ENCODE data around the gene NELL1.
A peak's percentile ranks its signal among the peaks of the same experiment; 100 is the strongest.

NELL1 gene

DNA sequence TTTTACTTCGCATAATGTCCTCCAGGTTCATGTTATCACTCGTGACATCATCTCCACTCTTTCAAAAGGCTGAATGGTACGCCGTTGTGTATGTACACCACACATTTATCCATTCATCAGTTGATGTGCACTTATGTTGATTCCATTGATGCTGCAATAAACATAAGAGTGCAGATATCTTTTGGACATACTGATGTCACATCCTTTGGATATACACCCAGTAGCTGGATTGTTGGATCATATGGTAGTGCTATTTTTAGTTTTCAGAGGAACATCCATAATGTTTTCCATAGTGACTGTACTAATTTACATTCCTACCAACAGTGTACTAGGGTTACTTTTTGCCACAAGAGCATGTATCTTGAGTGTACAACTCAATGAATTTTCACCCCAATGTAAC, 25.0 kb upstream of the NELL1 start:
- TF ChIP-seq, protein P1, sequence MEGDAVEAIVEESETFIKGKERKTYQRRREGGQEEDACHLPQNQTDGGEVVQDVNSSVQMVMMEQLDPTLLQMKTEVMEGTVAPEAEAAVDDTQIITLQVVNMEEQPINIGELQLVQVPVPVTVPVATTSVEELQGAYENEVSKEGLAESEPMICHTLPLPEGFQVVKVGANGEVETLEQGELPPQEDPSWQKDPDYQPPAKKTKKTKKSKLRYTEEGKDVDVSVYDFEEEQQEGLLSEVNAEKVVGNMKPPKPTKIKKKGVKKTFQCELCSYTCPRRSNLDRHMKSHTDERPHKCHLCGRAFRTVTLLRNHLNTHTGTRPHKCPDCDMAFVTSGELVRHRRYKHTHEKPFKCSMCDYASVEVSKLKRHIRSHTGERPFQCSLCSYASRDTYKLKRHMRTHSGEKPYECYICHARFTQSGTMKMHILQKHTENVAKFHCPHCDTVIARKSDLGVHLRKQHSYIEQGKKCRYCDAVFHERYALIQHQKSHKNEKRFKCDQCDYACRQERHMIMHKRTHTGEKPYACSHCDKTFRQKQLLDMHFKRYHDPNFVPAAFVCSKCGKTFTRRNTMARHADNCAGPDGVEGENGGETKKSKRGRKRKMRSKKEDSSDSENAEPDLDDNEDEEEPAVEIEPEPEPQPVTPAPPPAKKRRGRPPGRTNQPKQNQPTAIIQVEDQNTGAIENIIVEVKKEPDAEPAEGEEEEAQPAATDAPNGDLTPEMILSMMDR (IDR thresholded peaks at IDR 0.05) = no peak
- no peaks in the 10 kb centered on the region for H3K79me2 ChIP-seq
- H3K27ac ChIP-seq = no peak overlapping the region
- no peaks in the 10 kb centered on the region for H3K9me3 ChIP-seq (ENCODE audit: control insufficient read depth, low read length)
- no peaks in the 10 kb centered on the region for H3K27me3 ChIP-seq (ENCODE audit: control insufficient read depth, insufficient read depth, low read length)
- no peak overlapping the region for H3K4me3 ChIP-seq (ENCODE audit: low read depth, low read length)
- no peaks in the 10 kb centered on the region for H3K36me3 ChIP-seq (ENCODE audit: control insufficient read depth, insufficient read depth, low read length)
- H3K4me2 ChIP-seq (ENCODE audit: low read length) = no peak overlapping the region
- H3K9ac ChIP-seq = no peak overlapping the region
- H3K4me1 ChIP-seq = no peaks in the 10 kb centered on the region
- H2AFZ ChIP-seq = no peak overlapping the region

DNA sequence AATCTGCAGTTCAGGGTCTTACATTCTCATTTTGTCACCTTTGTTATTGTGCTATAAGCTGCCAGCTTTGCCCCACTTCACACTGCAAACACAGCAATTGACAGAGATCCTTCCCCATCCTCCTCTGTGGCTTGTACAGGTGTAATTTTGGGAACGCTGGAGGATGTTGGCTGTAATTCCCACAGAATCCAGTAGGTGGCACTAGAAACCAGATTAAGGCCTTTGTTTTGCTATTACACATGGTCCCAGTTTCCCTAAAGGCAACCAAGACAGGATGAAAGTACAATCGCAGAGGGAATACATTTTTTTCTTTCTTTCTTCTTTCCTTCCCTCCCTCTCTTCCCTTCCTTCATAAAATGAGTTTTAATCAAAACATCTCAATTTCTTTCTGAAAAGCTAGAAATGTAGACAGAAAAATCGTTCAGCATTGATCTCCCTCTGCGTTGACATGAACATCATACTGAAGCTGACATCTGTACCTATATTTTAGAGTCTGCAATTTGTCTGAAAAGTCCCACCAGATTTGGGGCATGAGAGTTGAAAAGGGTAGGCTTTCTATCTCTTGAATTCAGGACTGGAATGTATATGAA, 21.3 kb upstream of the NELL1 start:
- Histone ChIP-seq H3K9me3 (ENCODE audit: control insufficient read depth, low read length) (no peaks in the 10 kb centered on the region), H3K4me1 (no peaks in the 10 kb centered on the region), H3K27me3 (ENCODE audit: control insufficient read depth, insufficient read depth, low read length) (no peaks in the 10 kb centered on the region), H3K36me3 (ENCODE audit: control insufficient read depth, insufficient read depth, low read length) (no peaks in the 10 kb centered on the region), H3K79me2 (no peaks in the 10 kb centered on the region), H3K27ac (no peak overlapping the region), H3K4me3 (ENCODE audit: low read depth, low read length) (no peak overlapping the region), H2AFZ (no peak overlapping the region), H3K4me2 (ENCODE audit: low read length) (no peak overlapping the region), H3K9ac (no peak overlapping the region)
- TF ChIP-seq, protein P1 (IDR thresholded peaks at IDR 0.05) = peak; percentile 71

DNA sequence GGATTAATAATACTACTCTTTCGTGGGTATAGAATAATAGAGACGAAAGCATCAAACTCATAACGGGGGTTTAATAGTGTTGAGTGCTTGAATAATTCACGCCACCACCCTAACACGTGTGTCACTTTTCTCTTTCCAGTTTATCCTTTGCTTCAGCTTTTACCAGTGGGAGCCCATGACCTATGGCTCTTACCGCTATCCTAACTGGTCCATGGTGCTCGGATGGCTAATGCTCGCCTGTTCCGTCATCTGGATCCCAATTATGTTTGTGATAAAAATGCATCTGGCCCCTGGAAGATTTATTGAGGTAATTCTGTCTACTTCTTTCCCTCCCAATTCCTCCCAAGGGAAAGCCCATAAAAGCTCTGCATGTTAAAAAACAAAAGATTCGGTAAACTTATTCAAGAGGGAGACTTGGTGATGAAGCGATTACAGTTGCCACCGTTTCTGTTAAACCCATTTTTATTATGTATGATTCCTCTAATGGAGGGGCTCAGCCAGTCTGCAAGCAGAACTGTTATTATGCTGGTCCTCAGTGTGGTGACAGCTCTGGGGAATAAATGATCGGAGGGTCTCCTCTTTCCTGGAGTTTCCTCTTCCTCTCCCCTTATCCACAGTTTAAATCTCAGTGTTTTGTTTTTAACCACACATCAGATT, 17.1 kb upstream of the NELL1 start:
- no peak overlapping the region for H3K4me2 ChIP-seq (ENCODE audit: low read length)
- TF ChIP-seq, protein P1 (IDR thresholded peaks at IDR 0.05) = no peak
- H3K36me3 ChIP-seq (ENCODE audit: control insufficient read depth, insufficient read depth, low read length) = no peaks in the 10 kb centered on the region
- H3K27ac ChIP-seq = no peak overlapping the region
- H3K4me3 ChIP-seq (ENCODE audit: low read depth, low read length) = no peak overlapping the region
- no peaks in the 10 kb centered on the region for H3K27me3 ChIP-seq (ENCODE audit: control insufficient read depth, insufficient read depth, low read length)
- H2AFZ ChIP-seq = no peak overlapping the region
- no peak overlapping the region for H3K9ac ChIP-seq
- H3K79me2 ChIP-seq = no peaks in the 10 kb centered on the region
- H3K9me3 ChIP-seq (ENCODE audit: control insufficient read depth, low read length) = no peaks in the 10 kb centered on the region
- no peaks in the 10 kb centered on the region for H3K4me1 ChIP-seq

DNA sequence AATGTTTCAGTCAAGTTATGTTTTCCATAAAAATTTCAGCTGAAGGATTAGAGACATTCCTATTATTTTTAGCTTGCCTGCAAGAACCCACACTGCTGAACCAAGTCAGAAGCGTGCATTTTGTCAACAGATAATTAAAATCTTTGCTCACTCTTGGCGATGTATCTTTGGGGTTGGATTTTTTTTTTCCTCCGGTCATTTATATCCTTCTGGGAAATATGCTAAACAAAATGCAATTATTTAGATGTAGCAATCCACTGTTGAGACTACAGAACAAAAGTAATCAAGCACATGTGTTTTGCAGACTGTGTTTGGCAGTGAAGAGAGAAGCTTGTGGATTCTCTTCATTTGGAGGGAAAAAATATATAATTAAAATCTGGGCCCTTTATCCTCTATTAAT, 15.3 kb upstream of the NELL1 start:
- no peak overlapping the region for H3K27ac ChIP-seq
- no peak overlapping the region for H3K9ac ChIP-seq
- H3K27me3 ChIP-seq (ENCODE audit: control insufficient read depth, insufficient read depth, low read length) = no peaks in the 10 kb centered on the region
- no peak overlapping the region for H3K4me3 ChIP-seq (ENCODE audit: low read depth, low read length)
- H3K9me3 ChIP-seq (ENCODE audit: control insufficient read depth, low read length) = no peaks in the 10 kb centered on the region
- H3K4me2 ChIP-seq (ENCODE audit: low read length) = no peak overlapping the region
- no peak overlapping the region for H2AFZ ChIP-seq
- TF ChIP-seq, protein P1 (IDR thresholded peaks at IDR 0.05) = no peak
- no peaks in the 10 kb centered on the region for H3K4me1 ChIP-seq
- H3K36me3 ChIP-seq (ENCODE audit: control insufficient read depth, insufficient read depth, low read length) = no peaks in the 10 kb centered on the region
- no peaks in the 10 kb centered on the region for H3K79me2 ChIP-seq

DNA sequence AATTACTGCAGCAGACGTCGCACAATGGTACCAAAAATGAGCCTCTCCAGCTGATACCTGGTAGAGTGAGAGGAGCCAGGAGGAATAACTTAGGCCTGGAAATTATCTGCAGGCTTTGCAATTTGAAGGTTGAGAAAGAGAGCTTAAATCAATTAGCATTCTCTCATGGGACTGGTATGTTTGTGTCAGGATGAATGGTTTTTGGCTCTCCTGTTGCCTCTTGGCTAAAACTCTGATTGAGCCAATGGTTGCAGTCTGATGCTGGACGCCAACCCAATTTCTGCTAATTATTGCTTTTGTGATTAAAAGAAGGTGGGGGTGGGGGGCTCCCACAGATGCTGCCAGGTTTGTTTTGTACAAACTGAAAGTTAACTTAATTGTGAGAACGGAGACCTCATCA, 12.5 kb upstream of the NELL1 start:
- Histone ChIP-seq H3K4me2 (ENCODE audit: low read length) (no peak overlapping the region), H2AFZ (no peak overlapping the region), H3K27me3 (ENCODE audit: control insufficient read depth, insufficient read depth, low read length) (no peaks in the 10 kb centered on the region), H3K9me3 (ENCODE audit: control insufficient read depth, low read length) (no peaks in the 10 kb centered on the region), H3K4me1 (no peaks in the 10 kb centered on the region), H3K36me3 (ENCODE audit: control insufficient read depth, insufficient read depth, low read length) (no peaks in the 10 kb centered on the region), H3K27ac (no peak overlapping the region), H3K4me3 (ENCODE audit: low read depth, low read length) (no peak overlapping the region), H3K9ac (no peak overlapping the region), H3K79me2 (no peaks in the 10 kb centered on the region)
- TF ChIP-seq, protein P1 (IDR thresholded peaks at IDR 0.05) = no peak
